HCT116 (cell line): ENCODE results near the gene FBN3. TPM values are rescaled to one million over a fixed set of nuclear protein-coding genes. Genes with fewer than 3 reads are reported as not detected.

Source experiments
- ATAC-seq: fragments of 200-7000 bp; cut with Tn5 transposase; 2 replicates; pipeline ENCODE4 v1.9.1; 2020; ENCODE audit warnings: mild to moderate bottlenecking, moderate library complexity
- BruUV-seq: library from RNA; stranded (reverse); fragments of 400-500 nt; replicated peaks from 2 replicates; lab custom pipeline; 2021; lab: Mats Ljungman, UMichigan
- CTCF ChIA-PET: fragments of 300-600 bp; sonication (Branson Sonifier 250); formaldehyde crosslinking; loops from one replicate; lab custom pipeline; 2021; ENCODE audit warnings: antibody characterized with exemption; lab: Charles Lee
- POLR2A ChIA-PET: fragments of 300-600, 350-600 bp; sonication (Branson Sonifier 250); formaldehyde crosslinking; loops from one replicate; lab custom pipeline; 2021; ENCODE audit warnings: antibody characterized with exemption; lab: Charles Lee
- RAD21 ChIA-PET, 2 experiments: fragments of 300-600 bp; sonication (Branson Sonifier 250); formaldehyde crosslinking; loops; one replicate each; lab custom pipeline; 2023; ENCODE audit warnings: low total read pairs in 2 of 2; ENCODE audit not compliant: uncharacterized antibody in 2 of 2, unreplicated experiment in 2 of 2, low non-redundant PET in 1 of 2; lab: Charles Lee
- DNase-seq: peaks from one replicate; pipeline ENCODE4 v3.0.0-alpha.2; 2010; ENCODE audit warnings: low read depth, low spot score
- H2AFZ ChIP-seq: fragments of 200-600 bp; shearing (Covaris generic), sonication (generic); 2 replicates; pipeline ENCODE4 v1.6.1; 2017; ENCODE audit warnings: low read depth, mixed run types, mixed read lengths, antibody characterized with exemption, low read length; ENCODE audit not compliant: poor library complexity, severe bottlenecking
- H3K27ac ChIP-seq: 2 replicates; pipeline ENCODE4 v1.5.1; 2012; ENCODE audit warnings: low read depth, low read length
- H3K27me3 ChIP-seq: fragments of 200-600 bp; sonication (generic); 2 replicates; pipeline ENCODE4 v1.6.1; 2016; ENCODE audit warnings: mixed run types, low read length, mixed read lengths; ENCODE audit not compliant: insufficient read depth
- H3K36me3 ChIP-seq, 2 experiments: fragments of 200-500 bp in 1 of 2; fragments of 200-600 bp in 1 of 2; sonication (Bioruptor generic) in 1 of 2; sonication (generic) in 1 of 2; 2 replicates each; pipeline versions ENCODE4 v1.5.1 to v1.6.1; 2014 to 2016; ENCODE audit warnings: low read length in 2 of 2, inconsistent platforms in 1 of 2, mixed read lengths in 1 of 2, mixed run types in 1 of 2; ENCODE audit not compliant: insufficient read depth in 2 of 2, control insufficient read depth in 1 of 2
- H3K4me1 ChIP-seq, 2 experiments: fragments of 200-600 bp in 1 of 2; sonication (generic) in 1 of 2; 2 replicates each; pipeline versions ENCODE4 v1.5.1 to v1.6.1; 2012 to 2017; ENCODE audit warnings: low read length in 2 of 2, inconsistent platforms in 1 of 2, mild to moderate bottlenecking in 1 of 2, mixed read lengths in 1 of 2, mixed run types in 1 of 2, moderate library complexity in 1 of 2; ENCODE audit not compliant: insufficient read depth in 2 of 2, control insufficient read depth in 1 of 2
- H3K4me2 ChIP-seq: fragments of 200-600 bp; sonication (generic); 2 replicates; pipeline ENCODE4 v1.6.1; 2017; ENCODE audit warnings: mixed run types, low read length, mixed read lengths
- H3K4me3 ChIP-seq, 2 experiments: fragments of 200-600 bp in 1 of 2; sonication (generic) in 1 of 2; replicated peaks in 1 of 2; 2 replicates each; pipeline ENCODE4 v1.5.1; 2011 to 2016; ENCODE audit warnings: low read length in 2 of 2, control low read depth in 1 of 2, low read depth in 1 of 2, mild to moderate bottlenecking in 1 of 2, mixed read lengths in 1 of 2, mixed run types in 1 of 2
- H3K79me2 ChIP-seq: fragments of 200-600 bp; sonication (generic); 2 replicates; pipeline ENCODE4 v1.6.1; 2017; ENCODE audit warnings: mild to moderate bottlenecking, mixed run types, low read length, moderate library complexity, mixed read lengths; ENCODE audit not compliant: insufficient read depth
- H3K9ac ChIP-seq: fragments of 200-600 bp; sonication (generic); 2 replicates; pipeline ENCODE4 v1.6.1; 2016; ENCODE audit warnings: low read length, mixed read lengths
- H3K9me2 ChIP-seq: fragments of 200-600 bp; sonication (generic), shearing (Covaris generic); 2 replicates; pipeline ENCODE4 v1.6.1; 2017; ENCODE audit warnings: mixed run types, mild to moderate bottlenecking, moderate library complexity; ENCODE audit not compliant: insufficient read depth
- H3K9me3 ChIP-seq, 2 experiments: fragments of 200-500 bp in 1 of 2; fragments of 200-600 bp in 1 of 2; sonication (Bioruptor generic) in 1 of 2; sonication (generic) in 1 of 2; 2 replicates each; pipeline ENCODE4 v1.6.1; 2014 to 2017; ENCODE audit warnings: low read length in 2 of 2, mixed read lengths in 2 of 2, inconsistent platforms in 1 of 2, low read depth in 1 of 2, mild to moderate bottlenecking in 1 of 2, mixed run types in 1 of 2, moderate library complexity in 1 of 2; ENCODE audit not compliant: control insufficient read depth in 1 of 2, insufficient read depth in 1 of 2
- H4K20me1 ChIP-seq: fragments of 200-600 bp; sonication (generic), shearing (Covaris generic); 2 replicates; pipeline ENCODE4 v1.6.1; 2017; ENCODE audit warnings: mixed run types, mild to moderate bottlenecking, moderate library complexity; ENCODE audit not compliant: insufficient read depth
- CBX3 ChIP-seq: IDR thresholded peaks from 2 replicates; pipeline ENCODE4 v1.6.1; 2012; ENCODE audit warnings: low read depth
- EGR1 ChIP-seq: IDR thresholded peaks from 2 replicates; pipeline ENCODE4 v1.6.1; 2012; ENCODE audit warnings: low read depth
- EZH2 ChIP-seq: fragments of 200-600 bp; sonication (generic); IDR thresholded peaks from 2 replicates; pipeline ENCODE4 v1.6.1; 2017; ENCODE audit warnings: antibody characterized with exemption, mixed run types
- FOSL1 ChIP-seq: IDR thresholded peaks from 2 replicates; pipeline ENCODE4 v1.6.1; 2012; ENCODE audit warnings: low read depth
- POLR2AphosphoS5 ChIP-seq: IDR thresholded peaks from 2 replicates; pipeline ENCODE4 v1.6.1; 2011; ENCODE audit warnings: mild to moderate bottlenecking, low read depth, low read length, moderate library complexity
- RAD21 ChIP-seq: IDR thresholded peaks from 2 replicates; pipeline ENCODE4 v1.6.1; 2012; ENCODE audit warnings: low read depth, mild to moderate bottlenecking
- SIN3A ChIP-seq: IDR thresholded peaks from 2 replicates; pipeline ENCODE4 v1.6.1; 2012; ENCODE audit warnings: low read depth
- SRF ChIP-seq: IDR thresholded peaks from 2 replicates; pipeline ENCODE4 v1.6.1; 2012; ENCODE audit warnings: low read depth
- TCF7L2 ChIP-seq: IDR thresholded peaks from 2 replicates; pipeline ENCODE4 v1.7.0; 2011; ENCODE audit warnings: borderline replicate concordance, inconsistent platforms; ENCODE audit not compliant: insufficient read depth, insufficient read length; ENCODE audit errors: extremely low read depth
- YY1 ChIP-seq: IDR thresholded peaks from 2 replicates; pipeline ENCODE4 v1.6.1; 2011; ENCODE audit warnings: low read length, low read depth, moderate library complexity, mild to moderate bottlenecking; ENCODE audit not compliant: insufficient replicate concordance; ENCODE audit errors: extremely low read depth
- ZFX ChIP-seq: fragments of 450-650 bp; IDR thresholded peaks from 2 replicates; pipeline ENCODE4 v1.6.1; 2017
- ZNF274 ChIP-seq: fragments of 200-500 bp; sonication (Bioruptor generic); IDR thresholded peaks from 2 replicates; pipeline ENCODE4 v1.6.1; 2014; ENCODE audit warnings: mild to moderate bottlenecking, low read depth, low read length, inconsistent platforms
- intact Hi-C: fragments of 100-400 bp; cut with micrococcal nuclease; formaldehyde crosslinking; loops from 2 replicates; pipeline ENCODE4 v1.10.0; 2022
- total RNA-seq: library from RNA; stranded (reverse); gene quantifications from one replicate; pipeline ENCODE4 v1.2.1, GENCODE V29; 2021; ENCODE audit not compliant: unreplicated experiment
- TF ChIP-seq, protein P1 (sequence below), 3 experiments: fragments of 200-600 bp in 1 of 3; sonication (generic) in 1 of 3; IDR thresholded peaks in 2 of 3; conservative IDR thresholded peaks in 1 of 3; 2 replicates each; pipeline ENCODE4 v1.5.1; 2012 to 2017; ENCODE audit warnings: low read depth in 2 of 3, low read length in 2 of 3, antibody characterized with exemption in 1 of 3, borderline replicate concordance in 1 of 3, control low read depth in 1 of 3, mild to moderate bottlenecking in 1 of 3, mixed read lengths in 1 of 3, mixed run types in 1 of 3, moderate library complexity in 1 of 3; ENCODE audit not compliant: insufficient read depth in 1 of 3
- TF ChIP-seq, protein P2 (sequence below): IDR thresholded peaks from 2 replicates; pipeline ENCODE4 v1.6.1; 2012
- TF ChIP-seq, protein P3 (sequence below): IDR thresholded peaks from 2 replicates; pipeline ENCODE4 v1.6.1; 2011; ENCODE audit warnings: mild to moderate bottlenecking, low read length, moderate library complexity; ENCODE audit not compliant: insufficient replicate concordance; ENCODE audit errors: extremely low read depth

Gene FBN3
- total RNA-seq, 1 experiment from 2014 or later, result 6.6 TPM

DNA sequence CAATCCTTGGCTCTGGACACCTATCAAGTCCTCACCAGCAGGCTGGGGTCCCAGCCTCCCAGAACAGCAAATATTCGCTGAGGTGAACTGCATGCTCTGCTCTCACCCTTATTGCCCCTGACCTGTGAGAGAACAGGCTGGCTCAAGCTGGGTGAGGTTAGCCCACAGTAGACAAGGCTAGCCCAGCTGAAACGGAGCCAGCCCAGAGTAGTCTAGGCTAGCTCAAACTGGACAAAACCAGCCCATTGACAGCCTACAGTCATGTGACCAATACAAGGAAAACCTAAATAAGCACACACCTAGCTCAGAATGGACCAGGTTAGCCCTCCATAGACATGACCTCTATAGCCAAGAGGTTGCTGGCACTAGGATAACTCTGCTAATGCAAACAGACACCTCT lies 58.4 kb downstream of the FBN3 start:
- BruUV-seq, result no TSS peak
- POLR2A ChIA-PET, result no interaction called here

More for the DNA sequence above, 58.4 kb downstream of the FBN3 start:
- ATAC-seq, result no peak
- Histone ChIP-seq H3K79me2 (no peaks in the 10 kb centered on the region), H3K27ac (no peak overlapping the region), H3K4me1 (peaks cover 9 to 12% of the 10 kb centered on the region in 2 experiments; a peak in 3 of 4 replicates), H3K36me3 (no peaks in the 10 kb centered on the region), H3K9me2 (no peaks in the 10 kb centered on the region), H3K9ac (no peak overlapping the region), H4K20me1 (no peaks in the 10 kb centered on the region), H3K4me3 (no peak overlapping the region), H3K4me2 (no peak overlapping the region), H3K9me3 (peaks cover 8 to 13% of the 10 kb centered on the region in 2 experiments; a peak in 2 of 4 replicates), H3K27me3 (no peaks in the 10 kb centered on the region), H2AFZ (no peak overlapping the region)
- DNase-seq, result no peak
- RAD21 ChIA-PET, result no interaction called here
- no peak for TF ChIP-seq POLR2AphosphoS5
- no peak for TF ChIP-seq EGR1
- TF ChIP-seq, protein P1, sequence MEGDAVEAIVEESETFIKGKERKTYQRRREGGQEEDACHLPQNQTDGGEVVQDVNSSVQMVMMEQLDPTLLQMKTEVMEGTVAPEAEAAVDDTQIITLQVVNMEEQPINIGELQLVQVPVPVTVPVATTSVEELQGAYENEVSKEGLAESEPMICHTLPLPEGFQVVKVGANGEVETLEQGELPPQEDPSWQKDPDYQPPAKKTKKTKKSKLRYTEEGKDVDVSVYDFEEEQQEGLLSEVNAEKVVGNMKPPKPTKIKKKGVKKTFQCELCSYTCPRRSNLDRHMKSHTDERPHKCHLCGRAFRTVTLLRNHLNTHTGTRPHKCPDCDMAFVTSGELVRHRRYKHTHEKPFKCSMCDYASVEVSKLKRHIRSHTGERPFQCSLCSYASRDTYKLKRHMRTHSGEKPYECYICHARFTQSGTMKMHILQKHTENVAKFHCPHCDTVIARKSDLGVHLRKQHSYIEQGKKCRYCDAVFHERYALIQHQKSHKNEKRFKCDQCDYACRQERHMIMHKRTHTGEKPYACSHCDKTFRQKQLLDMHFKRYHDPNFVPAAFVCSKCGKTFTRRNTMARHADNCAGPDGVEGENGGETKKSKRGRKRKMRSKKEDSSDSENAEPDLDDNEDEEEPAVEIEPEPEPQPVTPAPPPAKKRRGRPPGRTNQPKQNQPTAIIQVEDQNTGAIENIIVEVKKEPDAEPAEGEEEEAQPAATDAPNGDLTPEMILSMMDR (IDR thresholded peaks at IDR 0.05 in 2 of 3, conservative IDR thresholded peaks at IDR 0.05 in 1 of 3; ENCODE audit: borderline replicate concordance in 1 of 3, insufficient read depth in 1 of 3, low read depth in 2 of 3, low read length in 2 of 3), result no peak
- TF ChIP-seq FOSL1, result no peak
- TF ChIP-seq EZH2, result no peak
- TF ChIP-seq, protein P2, sequence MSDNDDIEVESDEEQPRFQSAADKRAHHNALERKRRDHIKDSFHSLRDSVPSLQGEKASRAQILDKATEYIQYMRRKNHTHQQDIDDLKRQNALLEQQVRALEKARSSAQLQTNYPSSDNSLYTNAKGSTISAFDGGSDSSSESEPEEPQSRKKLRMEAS, result no peak
- TF ChIP-seq ZNF274, result no peak
- TF ChIP-seq SIN3A, result no peak
- no peak for TF ChIP-seq ZFX
- TF ChIP-seq YY1, result no peak
- no peak for TF ChIP-seq CBX3
- no peak for TF ChIP-seq RAD21
- no peak for TF ChIP-seq SRF
- no peak for TF ChIP-seq TCF7L2
- TF ChIP-seq, protein P3, sequence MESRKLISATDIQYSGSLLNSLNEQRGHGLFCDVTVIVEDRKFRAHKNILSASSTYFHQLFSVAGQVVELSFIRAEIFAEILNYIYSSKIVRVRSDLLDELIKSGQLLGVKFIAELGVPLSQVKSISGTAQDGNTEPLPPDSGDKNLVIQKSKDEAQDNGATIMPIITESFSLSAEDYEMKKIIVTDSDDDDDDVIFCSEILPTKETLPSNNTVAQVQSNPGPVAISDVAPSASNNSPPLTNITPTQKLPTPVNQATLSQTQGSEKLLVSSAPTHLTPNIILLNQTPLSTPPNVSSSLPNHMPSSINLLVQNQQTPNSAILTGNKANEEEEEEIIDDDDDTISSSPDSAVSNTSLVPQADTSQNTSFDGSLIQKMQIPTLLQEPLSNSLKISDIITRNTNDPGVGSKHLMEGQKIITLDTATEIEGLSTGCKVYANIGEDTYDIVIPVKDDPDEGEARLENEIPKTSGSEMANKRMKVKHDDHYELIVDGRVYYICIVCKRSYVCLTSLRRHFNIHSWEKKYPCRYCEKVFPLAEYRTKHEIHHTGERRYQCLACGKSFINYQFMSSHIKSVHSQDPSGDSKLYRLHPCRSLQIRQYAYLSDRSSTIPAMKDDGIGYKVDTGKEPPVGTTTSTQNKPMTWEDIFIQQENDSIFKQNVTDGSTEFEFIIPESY, result no peak
- CTCF ChIA-PET, result no interaction called here
- intact Hi-C loops, result no loop called here
